PC-9 (cell line): ENCODE measurements around the gene CUX1. TPM values are rescaled to one million over a fixed set of nuclear protein-coding genes. Genes with fewer than 3 reads are reported as not detected.
A peak's percentile ranks its signal among the peaks of the same experiment; 100 is the strongest.

Source experiments
- BruUV-seq: library from RNA; stranded (reverse); fragments of 400-500 nt; replicated peaks from 2 replicates; lab custom pipeline; 2021; lab: Mats Ljungman, UMichigan
- CTCF ChIA-PET: fragments of 300-600 bp; sonication (Branson Sonifier 250); formaldehyde crosslinking; loops from one replicate; lab custom pipeline; 2022; ENCODE audit warnings: antibody characterized with exemption; lab: Charles Lee
- POLR2A ChIA-PET: fragments of 300-600 bp; sonication (Branson Sonifier 250); formaldehyde crosslinking; loops from one replicate; lab custom pipeline; 2022; ENCODE audit warnings: antibody characterized with exemption; ENCODE audit not compliant: unreplicated experiment; lab: Charles Lee
- DNase-seq, 2 experiments: peaks; one replicate each; pipeline versions ENCODE4 v3.0.0 to v3.0.0-alpha.2; 2015 to 2022; ENCODE audit warnings: mixed read lengths in 1 of 2
- H2AFZ ChIP-seq: fragments of 200-600 bp; sonication (generic); 2 replicates; pipeline ENCODE4 v1.8.1; 2017; ENCODE audit warnings: antibody characterized with exemption
- H3F3A ChIP-seq: fragments of 200-600 bp; sonication (generic); 2 replicates; pipeline ENCODE4 v1.8.1; 2017; ENCODE audit warnings: antibody characterized with exemption, mild to moderate bottlenecking, low read depth; ENCODE audit not compliant: insufficient read depth
- H3K27ac ChIP-seq: fragments of 200-600 bp; sonication (generic); 2 replicates; pipeline ENCODE4 v1.6.1; 2016; ENCODE audit warnings: mixed run types
- H3K27me3 ChIP-seq: fragments of 200-600 bp; sonication (generic); 2 replicates; pipeline ENCODE4 v1.6.1; 2016; ENCODE audit warnings: low read depth, mixed run types; ENCODE audit not compliant: insufficient read depth
- H3K36me3 ChIP-seq: fragments of 200-600 bp; sonication (generic); 2 replicates; pipeline ENCODE4 v1.6.1; 2016; ENCODE audit warnings: low read depth, mixed run types
- H3K4me1 ChIP-seq: fragments of 200-600 bp; sonication (generic); replicated peaks from 2 replicates; pipeline ENCODE4 v1.6.1; 2016; ENCODE audit warnings: mixed run types; ENCODE audit not compliant: insufficient read depth
- H3K4me2 ChIP-seq: fragments of 200-600 bp; sonication (generic); 2 replicates; pipeline ENCODE4 v1.6.1; 2017; ENCODE audit warnings: mixed run types
- H3K4me3 ChIP-seq: fragments of 200-600 bp; sonication (generic); 2 replicates; pipeline ENCODE4 v1.6.1; 2016; ENCODE audit warnings: mixed run types
- H3K79me2 ChIP-seq: fragments of 200-600 bp; sonication (generic); 2 replicates; pipeline ENCODE4 v1.6.1; 2017; ENCODE audit warnings: low read depth, mixed run types
- H3K9me2 ChIP-seq: fragments of 200-600 bp; sonication (generic); 2 replicates; pipeline ENCODE4 v1.8.1; 2017; ENCODE audit warnings: mild to moderate bottlenecking; ENCODE audit not compliant: insufficient read depth
- H3K9me3 ChIP-seq: fragments of 200-600 bp; sonication (generic); 2 replicates; pipeline ENCODE4 v1.8.1; 2016; ENCODE audit warnings: low read depth; ENCODE audit not compliant: insufficient read depth
- H4K20me1 ChIP-seq: fragments of 200-600 bp; sonication (generic); 2 replicates; pipeline ENCODE4 v1.8.1; 2017; ENCODE audit not compliant: insufficient read depth
- CTCF ChIP-seq: fragments of 200-600 bp; sonication (generic); conservative IDR thresholded peaks from 2 replicates; pipeline ENCODE4 v1.6.1; 2017; ENCODE audit warnings: mixed run types, antibody characterized with exemption, mild to moderate bottlenecking, moderate library complexity
- EZH2 ChIP-seq: fragments of 200-600 bp; sonication (generic); IDR thresholded peaks from 2 replicates; pipeline ENCODE4 v1.8.0; 2017; ENCODE audit warnings: antibody characterized with exemption, low read depth
- intact Hi-C: fragments of 100-400 bp; cut with micrococcal nuclease; formaldehyde crosslinking; loops from one replicate; pipeline ENCODE4 v1.10.0; 2022; ENCODE audit not compliant: unreplicated experiment
- total RNA-seq: library from RNA; stranded (reverse); gene quantifications from 2 replicates; pipeline ENCODE4 v1.2.3, GENCODE V29; 2021

CUX1 gene
- total RNA-seq, 1 experiment from 2014 or later: 83.3 TPM

DNA sequence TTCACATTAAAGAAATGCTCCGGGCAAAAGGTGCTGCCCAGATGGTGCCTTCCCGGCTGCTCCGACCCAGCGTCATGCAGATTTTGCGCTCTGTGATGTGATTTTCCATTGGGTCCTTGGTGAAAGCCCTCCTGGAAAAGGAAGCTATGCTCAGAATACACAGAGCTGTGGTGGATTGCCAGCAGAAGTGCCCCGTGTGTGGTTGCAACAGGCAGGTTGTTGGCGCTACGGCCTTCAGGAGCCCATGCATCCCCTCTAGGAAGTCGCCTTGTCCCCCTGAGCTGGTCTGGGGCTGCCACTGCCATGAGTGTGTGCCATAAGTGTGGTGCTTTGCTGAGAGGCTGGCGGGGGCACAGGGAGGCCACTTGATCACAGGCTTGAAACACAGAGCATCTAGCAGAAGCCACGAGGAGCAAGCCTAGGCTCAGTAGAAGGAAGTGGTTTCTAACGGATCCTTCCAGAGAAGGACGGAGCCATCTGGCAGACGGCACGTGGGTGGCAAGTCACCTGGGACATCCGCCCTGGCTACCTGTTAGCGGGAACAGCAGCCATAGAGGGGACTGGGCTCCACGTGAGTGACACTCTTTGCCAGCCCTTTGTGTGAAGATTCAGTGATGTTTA is 210.9 kb downstream of the CUX1 start:
- intact Hi-C loops: no loop called here
- POLR2A ChIA-PET: no interaction called here
- no TSS peak for BruUV-seq

DNA sequence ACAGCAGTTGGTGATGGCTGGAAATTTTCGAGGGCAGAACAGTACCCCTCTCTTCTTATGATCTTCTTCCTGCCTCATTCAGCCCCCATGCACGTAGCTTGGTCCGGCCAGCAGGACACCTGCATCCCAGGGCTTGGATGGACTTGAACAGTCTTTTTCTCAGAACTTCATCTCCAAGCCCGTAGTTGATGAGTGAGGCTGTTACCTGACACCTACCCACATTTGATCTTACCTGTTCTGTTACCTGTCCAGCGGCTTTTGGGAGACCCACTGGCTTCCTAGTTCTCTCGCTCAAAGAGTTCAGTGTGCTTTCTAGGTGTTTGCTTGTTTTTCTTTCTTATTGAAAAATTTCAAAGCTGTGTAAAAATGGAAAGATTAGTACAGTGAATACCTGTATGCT is 212.2 kb downstream of the CUX1 start:
- Histone ChIP-seq H4K20me1 (no peaks in the 10 kb centered on the region), H3K9me3 (no peaks in the 10 kb centered on the region), H3K79me2 (no peaks in the 10 kb centered on the region), H3K4me1 (peaks cover 3% of the 10 kb centered on the region; the same call in 1 of the 2 replicates), H2AFZ (no peak overlapping the region), H3K9me2 (no peaks in the 10 kb centered on the region), H3K27me3 (no peaks in the 10 kb centered on the region), H3K27ac (no peak overlapping the region), H3K4me3 (no peak overlapping the region), H3K4me2 (no peak overlapping the region), H3F3A (no peaks in the 10 kb centered on the region), H3K36me3 (no peaks in the 10 kb centered on the region)
- ChIA-PET CTCF (no interaction called here), POLR2A (no interaction called here)
- TF ChIP-seq CTCF (no peak), EZH2 (no peak)
- intact Hi-C loops: no loop called here
- peak in 1 of 2 experiments; percentile 17 for DNase-seq
- BruUV-seq: no TSS peak

More for the DNA sequence above, 210.9 kb downstream of the CUX1 start:
- Histone ChIP-seq H3F3A (no peaks in the 10 kb centered on the region), H3K36me3 (no peaks in the 10 kb centered on the region), H3K27ac (no peak overlapping the region), H3K4me1 (peaks cover 3% of the 10 kb centered on the region; the same call in 1 of the 2 replicates), H3K9me3 (no peaks in the 10 kb centered on the region), H4K20me1 (no peaks in the 10 kb centered on the region), H2AFZ (no peak overlapping the region), H3K27me3 (no peaks in the 10 kb centered on the region), H3K79me2 (no peaks in the 10 kb centered on the region), H3K9me2 (no peaks in the 10 kb centered on the region), H3K4me3 (no peak overlapping the region), H3K4me2 (no peak overlapping the region)
- CTCF ChIA-PET: no interaction called here
- no peak for DNase-seq
- TF ChIP-seq CTCF: no peak
- no peak for TF ChIP-seq EZH2

DNA sequence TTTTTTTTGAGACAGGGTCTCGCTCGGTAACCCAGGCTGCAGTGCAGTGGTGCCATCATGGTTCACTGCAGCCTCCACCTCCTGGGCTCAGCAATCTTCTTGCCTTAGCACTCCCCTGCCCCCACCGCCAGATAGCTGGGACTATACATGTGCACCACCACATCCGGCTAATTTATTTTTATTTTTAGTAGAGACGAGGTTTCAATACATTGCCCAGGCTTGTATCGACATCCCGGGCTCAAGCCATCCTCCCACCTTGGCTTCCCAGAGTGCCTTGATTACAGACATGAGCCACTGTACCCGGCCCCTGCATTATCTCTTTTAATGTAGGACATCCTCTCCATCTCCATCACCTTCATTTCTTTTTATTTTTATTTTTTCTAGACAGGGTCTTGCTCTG is 213.3 kb downstream of the CUX1 start:
- H3K4me2 ChIP-seq: no peak overlapping the region
- ChIA-PET CTCF (no interaction called here), POLR2A (no interaction called here)
- H3K36me3 ChIP-seq: no peaks in the 10 kb centered on the region
- no peaks in the 10 kb centered on the region for H3K27me3 ChIP-seq
- no peak overlapping the region for H2AFZ ChIP-seq
- TF ChIP-seq EZH2: no peak
- TF ChIP-seq CTCF: no peak
- H3K9me2 ChIP-seq: no peaks in the 10 kb centered on the region
- no peaks in the 10 kb centered on the region for H3K79me2 ChIP-seq
- H3K27ac ChIP-seq: no peak overlapping the region
- H3F3A ChIP-seq: no peaks in the 10 kb centered on the region
- no TSS peak for BruUV-seq
- no peaks in the 10 kb centered on the region for H3K9me3 ChIP-seq
- H3K4me1 ChIP-seq: peaks cover 3% of the 10 kb centered on the region; the same call in 1 of the 2 replicates
- no peak for DNase-seq
- H4K20me1 ChIP-seq: no peaks in the 10 kb centered on the region
- intact Hi-C loops: no loop called here
- no peak overlapping the region for H3K4me3 ChIP-seq
